HG03135 (cell line): ENCODE results near the gene PLEKHG4B.

Experiments used
- ATAC-seq: cut with Tn5 transposase; IDR thresholded peaks from one replicate; pipeline ENCODE4 v1.9.1; 2021; ENCODE audit warnings: mild to moderate bottlenecking, moderate library complexity; ENCODE audit not compliant: unreplicated experiment

The PLEKHG4B gene

GRCh38 chr5:128446-128845 is 36.5 kb downstream of the PLEKHG4B start:
- no peak for ATAC-seq

DNA sequence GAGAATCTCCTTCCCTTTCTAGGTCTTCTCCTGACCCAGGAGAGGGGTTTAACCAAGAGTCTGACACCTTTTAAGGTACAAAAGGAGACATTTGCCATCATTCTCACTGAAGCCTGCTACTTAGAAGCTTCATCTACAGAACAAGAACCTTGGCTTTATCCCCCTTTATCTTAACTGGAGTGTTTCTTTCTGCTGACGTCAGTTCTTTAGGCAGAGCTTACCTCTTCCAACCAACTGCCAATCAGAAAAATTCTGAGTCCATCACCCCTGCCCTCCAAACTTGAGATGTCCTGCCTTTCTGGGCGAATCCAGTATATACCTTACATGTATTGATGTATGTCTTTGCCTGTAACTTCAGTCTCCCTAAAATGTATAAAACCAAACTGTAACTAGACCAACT is 37.2 kb downstream of the PLEKHG4B start:
- ATAC-seq, result no peak

DNA sequence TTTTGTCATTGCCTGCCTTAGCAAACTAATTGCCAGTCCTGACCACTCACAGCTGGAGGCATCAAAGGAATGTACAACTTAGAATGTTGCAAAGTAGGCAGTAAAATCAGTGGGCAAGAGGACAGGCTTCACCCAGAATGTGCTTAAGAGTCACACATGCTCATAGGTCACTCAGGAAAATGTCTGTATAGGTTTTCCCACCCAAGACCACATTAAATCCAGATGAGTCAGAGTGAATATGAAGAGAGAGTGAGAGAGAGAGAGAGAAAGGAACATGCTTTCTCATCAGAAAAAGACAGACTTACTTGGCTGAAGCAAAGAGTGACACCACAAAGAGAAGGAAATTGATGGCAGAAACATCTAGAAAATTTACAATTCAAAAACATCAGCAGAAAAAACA is 37.9 kb downstream of the PLEKHG4B start:
- no peak for ATAC-seq

DNA sequence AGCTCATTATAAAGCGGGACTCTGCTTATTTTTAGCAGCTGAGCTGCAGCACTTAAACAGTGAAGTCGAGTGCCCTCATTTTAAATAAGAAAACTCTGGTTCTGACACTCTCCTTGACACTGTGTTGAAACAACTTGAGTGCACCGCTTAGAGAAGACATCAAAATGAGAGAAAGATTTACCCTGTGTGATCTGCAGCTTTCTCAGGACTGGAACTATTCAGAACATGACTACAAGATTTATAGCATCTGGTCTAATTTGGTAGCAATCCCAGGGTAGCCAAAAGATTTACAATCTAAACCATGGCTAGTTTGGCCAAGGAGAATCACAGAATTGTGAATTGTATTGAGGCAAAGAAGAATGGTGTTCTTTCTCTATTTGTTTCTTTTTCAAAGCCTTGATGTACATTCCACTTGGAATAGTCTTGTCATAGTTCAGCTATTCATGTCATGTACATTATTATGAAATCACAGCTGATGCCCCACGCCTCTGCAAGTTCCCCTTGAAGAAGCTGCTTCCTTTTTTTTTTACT is 38.7 kb downstream of the PLEKHG4B start:
- no peak for ATAC-seq

GRCh38 chr5:136901-137300 is 44.9 kb downstream of the PLEKHG4B start:
- ATAC-seq, result no peak

DNA sequence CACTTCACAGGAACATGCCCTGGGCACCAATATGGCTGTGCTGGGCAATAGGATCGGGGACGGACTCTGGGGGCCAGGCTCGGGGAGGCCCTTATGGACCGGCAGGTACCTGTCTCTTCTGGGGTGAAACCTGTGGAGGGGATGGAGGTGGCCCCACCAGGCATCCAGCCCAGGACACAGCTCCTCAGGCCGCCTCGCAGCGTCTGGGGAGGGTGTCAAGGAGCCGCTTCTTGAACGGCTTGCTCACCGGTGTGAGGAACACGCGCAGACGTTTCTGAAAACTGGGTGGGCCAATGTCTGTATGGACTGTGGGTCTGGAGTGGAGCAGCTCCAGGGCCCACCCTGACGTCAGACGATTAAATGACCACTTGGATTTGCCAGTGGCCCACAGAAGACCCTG is 45.8 kb downstream of the PLEKHG4B start:
- ATAC-seq, result no peak

DNA sequence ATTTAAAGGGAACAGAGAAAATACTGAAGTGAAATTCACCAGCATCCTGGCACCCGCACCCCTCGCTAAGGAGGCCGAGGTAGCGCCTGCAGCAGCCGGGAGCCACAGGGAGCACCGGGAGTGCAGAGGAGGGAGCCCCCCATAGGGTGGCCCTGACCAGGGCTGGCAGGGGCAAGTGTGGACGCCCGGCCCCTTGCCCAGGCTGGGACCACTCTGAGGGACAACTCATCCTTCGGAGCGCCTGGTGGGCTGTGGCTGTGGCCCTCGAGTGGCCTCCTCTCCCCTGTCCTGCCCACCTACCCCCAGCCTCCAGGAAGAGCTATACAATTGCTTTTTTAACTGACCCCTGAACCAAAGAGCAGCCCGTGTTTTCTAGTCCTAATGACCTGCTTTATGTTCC is 47.0 kb downstream of the PLEKHG4B start:
- no peak for ATAC-seq

DNA sequence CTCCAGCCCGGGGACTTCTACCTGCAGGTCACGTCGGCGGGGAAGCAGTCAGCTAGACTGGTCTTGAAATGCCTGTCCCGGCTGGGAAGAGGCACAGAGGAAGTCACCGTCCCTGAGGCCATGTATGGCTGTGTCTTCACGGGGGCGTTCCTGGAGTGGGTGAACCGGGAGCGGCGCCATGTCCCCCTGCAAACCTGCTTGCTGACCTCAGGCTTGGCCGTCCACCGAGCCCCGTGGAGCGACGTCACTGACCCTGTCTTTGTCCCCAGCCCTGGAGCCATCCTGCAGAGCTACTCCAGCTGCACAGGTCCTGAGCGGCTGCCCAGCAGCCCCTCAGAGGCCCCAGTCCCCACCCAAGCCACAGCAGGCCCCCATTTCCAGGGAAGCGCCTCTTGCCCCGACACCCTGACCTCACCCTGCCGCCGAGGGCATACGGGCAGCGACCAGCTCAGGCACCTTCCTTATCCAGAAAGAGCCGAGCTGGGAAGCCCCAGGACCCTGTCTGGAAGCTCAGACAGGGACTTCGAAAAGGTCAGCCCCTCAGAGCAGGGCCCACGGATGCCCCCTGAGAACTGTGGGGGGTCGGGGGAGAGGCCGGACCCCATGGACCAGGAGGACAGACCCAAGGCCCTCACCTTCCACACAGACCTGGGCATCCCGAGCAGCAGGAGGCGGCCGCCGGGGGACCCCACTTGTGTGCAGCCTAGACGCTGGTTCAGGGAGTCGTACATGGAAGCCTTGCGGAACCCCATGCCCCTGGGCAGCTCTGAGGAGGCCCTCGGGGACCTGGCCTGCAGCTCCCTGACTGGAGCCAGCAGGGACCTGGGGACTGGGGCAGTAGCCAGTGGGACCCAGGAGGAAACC is 47.8 kb downstream of the PLEKHG4B start:
- ATAC-seq, result no peak

DNA sequence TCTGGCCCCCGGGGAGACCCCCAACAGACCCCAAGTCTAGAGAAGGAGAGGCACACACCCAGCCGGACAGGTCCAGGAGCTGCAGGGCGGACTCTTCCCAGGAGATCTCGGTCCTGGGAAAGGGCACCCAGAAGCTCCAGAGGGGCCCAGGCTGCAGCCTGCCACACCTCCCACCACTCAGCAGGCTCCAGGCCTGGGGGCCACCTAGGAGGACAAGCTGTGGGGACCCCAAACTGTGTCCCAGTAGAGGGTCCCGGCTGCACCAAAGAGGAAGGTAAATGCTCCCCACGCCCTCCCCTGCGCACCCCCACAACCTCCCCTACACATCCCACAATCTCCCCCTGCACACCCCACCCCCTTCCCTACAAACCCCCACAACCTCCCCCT is 48.5 kb downstream of the PLEKHG4B start:
- ATAC-seq, result no peak

DNA sequence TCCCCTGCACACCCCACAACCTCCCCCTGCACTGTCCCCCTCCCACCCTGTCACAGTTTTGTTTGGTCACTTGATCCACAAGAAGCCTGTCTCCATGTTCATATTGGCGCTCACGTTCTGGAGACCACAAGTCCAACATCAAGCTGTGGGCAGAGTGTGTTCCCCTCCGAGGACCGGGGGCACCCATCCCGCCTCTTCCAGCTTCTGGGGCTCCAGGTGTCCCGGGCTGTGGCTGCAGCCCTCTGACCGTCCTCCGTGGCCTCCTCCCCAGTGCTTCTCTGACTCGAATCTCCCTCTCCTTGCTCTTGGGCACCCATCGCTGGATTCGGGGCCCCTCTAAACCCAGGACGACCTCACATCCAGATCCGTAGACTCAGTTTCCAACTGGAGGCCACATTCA is 49.2 kb downstream of the PLEKHG4B start:
- ATAC-seq, result no peak

DNA sequence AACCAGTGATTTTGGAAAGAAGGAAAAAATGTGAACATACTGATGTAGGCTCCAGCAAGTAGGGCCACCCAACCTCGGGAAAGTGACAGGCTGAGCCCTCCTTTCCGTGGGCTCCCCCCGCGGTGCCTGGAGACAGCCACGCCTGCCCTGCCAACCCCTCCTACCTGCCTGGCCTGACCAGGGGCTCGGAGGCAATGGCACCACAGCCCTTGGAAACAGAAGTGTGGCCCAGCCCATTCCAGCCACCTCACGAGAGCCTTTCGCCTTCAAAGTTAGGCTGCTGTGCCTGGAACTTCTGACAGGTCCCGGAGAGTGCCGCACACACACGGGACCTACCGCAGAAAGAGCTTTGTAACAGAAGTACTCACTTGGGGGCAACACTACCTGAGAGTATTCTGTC is 49.8 kb downstream of the PLEKHG4B start:
- no peak for ATAC-seq

DNA sequence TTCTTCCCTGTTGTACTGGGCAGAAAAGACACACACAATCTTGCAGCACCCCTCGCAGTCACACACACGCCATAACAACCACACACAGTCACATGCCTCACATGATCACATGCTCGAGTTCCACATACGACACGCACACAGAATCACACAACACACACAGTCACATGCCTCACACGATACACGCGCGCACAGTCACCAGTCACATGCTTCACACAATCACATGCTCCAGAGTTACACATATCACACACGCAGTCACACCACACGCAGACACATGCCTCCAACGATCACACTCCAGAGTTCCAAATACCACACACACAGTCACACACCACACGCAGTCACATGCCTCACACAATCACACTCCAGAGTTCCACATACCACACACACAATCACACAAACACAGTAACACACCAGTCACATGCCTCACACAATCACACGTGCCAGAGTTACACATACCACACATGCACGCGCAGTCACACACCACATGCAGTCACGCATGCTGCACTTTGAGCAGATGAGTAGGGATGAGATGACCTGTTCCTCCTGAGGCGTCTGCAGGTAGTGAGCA is 50.4 kb downstream of the PLEKHG4B start:
- ATAC-seq, result no peak

GRCh38 chr5:143041-143440 is 51.1 kb downstream of the PLEKHG4B start:
- no peak for ATAC-seq

DNA sequence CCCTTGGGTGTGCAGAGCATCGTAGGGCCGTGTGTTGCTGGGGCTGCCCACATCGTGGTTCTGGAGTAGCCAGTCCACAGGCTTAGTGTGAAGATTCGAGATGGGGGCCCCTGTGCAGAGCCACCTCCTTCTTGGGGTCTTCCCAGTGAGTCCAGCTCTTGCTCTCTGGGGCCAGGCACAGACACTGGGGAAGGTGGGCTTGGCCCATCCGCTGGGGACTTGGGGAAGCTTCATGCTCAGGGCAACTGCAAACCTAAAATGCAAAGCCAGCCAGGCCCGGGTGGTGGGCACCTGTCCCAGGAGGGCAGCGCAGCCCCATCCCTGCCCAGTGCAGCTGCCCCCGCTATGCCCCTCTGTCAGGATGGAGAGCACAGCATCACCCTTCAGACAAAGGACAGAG is 53.0 kb downstream of the PLEKHG4B start:
- no peak for ATAC-seq

DNA sequence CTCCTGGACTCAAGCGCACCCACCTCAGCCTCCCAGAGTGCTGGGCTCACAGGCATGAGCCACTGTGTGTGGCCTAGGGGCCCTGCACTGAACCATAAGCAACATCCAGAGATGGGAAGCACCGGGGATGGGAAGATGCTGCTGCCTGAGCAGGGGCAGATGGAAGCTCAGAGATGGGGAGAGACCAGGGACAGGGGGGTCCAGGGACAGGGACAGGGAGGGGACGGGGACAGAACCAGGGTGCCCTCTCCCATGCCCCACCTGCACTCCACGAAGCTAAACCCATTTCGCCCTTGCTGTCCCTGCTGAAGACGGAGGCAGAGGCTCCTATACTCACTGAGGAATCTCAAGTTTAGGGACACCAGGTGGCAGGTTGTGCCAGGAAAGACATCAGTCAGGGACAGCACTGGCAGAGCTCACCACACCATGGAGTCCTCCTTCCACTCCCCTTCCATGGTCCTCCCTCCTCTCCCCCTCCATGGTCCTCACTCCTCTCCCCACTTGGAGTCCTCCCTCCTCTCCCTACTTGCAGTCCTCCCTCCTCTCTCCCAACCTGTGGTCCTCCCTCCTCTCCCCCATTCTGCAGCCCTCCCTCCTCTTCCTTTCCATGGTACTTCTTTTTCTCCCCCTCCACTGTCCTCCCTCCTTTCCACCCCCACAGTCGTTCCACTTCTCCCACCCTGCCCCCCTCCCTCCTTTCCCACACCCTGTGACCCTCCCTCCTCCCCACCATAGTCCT is 53.8 kb downstream of the PLEKHG4B start:
- ATAC-seq, result no peak

DNA sequence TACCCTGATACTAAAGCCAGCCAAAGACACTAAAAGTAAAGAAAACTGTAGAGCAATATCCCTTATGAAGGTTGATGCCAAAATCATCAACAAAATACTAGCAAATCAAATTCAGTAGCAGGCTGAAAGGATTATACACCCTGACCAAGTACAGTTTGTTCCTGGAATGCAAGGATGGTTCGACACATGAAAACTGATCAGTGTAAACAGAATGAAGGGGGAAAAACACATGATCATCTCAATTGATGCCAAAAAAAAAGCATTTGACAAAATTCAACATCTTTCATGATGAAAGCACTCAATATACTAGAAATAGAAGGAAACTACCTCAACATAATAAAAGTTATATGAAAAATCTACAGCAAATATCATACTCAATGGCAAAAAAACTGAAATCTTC is 55.8 kb downstream of the PLEKHG4B start:
- ATAC-seq, result no peak

GRCh38 chr5:149745-150485 is 57.9 kb downstream of the PLEKHG4B start:
- ATAC-seq, result no peak

GRCh38 chr5:150746-151145 is 58.8 kb downstream of the PLEKHG4B start:
- no peak for ATAC-seq

- ATAC-seq, result no peak
These were observed 60.1 kb downstream of the PLEKHG4B start for GRCh38 chr5:152077-152476.

DNA sequence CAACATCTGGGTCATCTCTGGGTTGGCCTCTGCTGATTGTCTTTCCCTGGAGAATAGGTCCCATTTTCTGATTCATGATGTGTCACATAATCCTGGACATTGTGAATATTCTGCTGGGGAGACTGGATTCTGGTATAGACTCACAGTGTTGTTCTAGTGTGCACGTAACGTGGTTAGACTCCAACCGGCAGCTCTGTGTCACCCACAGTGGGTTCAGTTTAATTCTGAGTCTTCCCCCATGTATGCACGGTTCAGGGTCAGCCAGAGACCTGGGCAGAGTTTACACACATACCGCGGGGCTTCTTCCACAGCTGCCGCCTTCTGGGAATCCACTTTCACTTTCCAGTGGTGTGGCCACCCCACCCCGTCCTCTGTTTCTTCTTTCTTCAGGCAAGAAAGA is 61.3 kb downstream of the PLEKHG4B start:
- no peak for ATAC-seq

DNA sequence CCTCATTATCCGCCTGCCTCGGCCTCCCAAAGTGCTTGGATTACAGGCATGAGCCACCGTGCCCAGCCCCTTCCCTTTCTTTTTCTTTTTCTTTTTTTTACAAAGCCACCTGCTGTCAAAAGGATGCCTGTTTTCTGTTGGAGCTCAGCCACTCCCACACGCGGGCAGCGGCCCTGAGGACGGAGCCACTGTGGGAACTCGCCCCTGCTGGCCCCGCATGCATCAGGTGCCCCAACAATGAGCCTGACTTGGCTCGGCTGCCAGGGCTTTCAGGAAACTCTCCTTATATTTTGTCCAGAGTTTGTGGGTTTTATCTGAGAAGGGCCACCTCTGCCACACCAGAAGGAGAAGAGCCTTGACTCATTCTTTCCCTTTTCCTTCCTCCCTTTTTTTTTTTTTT is 62.3 kb downstream of the PLEKHG4B start:
- ATAC-seq, result no peak
